Osteocyte (in vitro differentiated cells): Measurements from ENCODE around the gene TCF3. TPM values are rescaled to one million over a fixed set of nuclear protein-coding genes. Genes with fewer than 3 reads are reported as not detected.

Experiments used
- DNase-seq: peaks from one replicate; pipeline ENCODE4 v3.0.0; 2021; ENCODE audit warnings: mixed read lengths; ENCODE audit not compliant: unreplicated experiment; ENCODE audit errors: extremely low spot score
- H3K27ac Mint-ChIP-seq: one replicate; pipeline ENCODE4 v1.8.0; 2021; ENCODE audit warnings: mild to moderate bottlenecking, mixed read lengths; ENCODE audit not compliant: unreplicated experiment
- H3K27me3 Mint-ChIP-seq: one replicate; pipeline ENCODE4 v1.8.0; 2021; ENCODE audit warnings: mixed read lengths; ENCODE audit not compliant: unreplicated experiment
- H3K36me3 Mint-ChIP-seq: one replicate; pipeline ENCODE4 v1.8.0; 2021; ENCODE audit warnings: mixed read lengths; ENCODE audit not compliant: unreplicated experiment
- H3K4me1 Mint-ChIP-seq: one replicate; pipeline ENCODE4 v1.8.0; 2021; ENCODE audit warnings: mixed read lengths; ENCODE audit not compliant: unreplicated experiment
- H3K4me3 Mint-ChIP-seq: one replicate; pipeline ENCODE4 v1.8.0; 2021; ENCODE audit warnings: mild to moderate bottlenecking, moderate library complexity, mixed read lengths; ENCODE audit not compliant: unreplicated experiment
- H3K9me3 Mint-ChIP-seq: one replicate; pipeline ENCODE4 v1.8.0; 2021; ENCODE audit warnings: mixed read lengths; ENCODE audit not compliant: unreplicated experiment
- total RNA-seq: library from RNA; stranded (reverse); gene quantifications from 2 replicates; pipeline ENCODE4 v1.2.1, GENCODE V29; 2021
- TF ChIP-seq, protein P1 (sequence below): fragments of 200-600 bp; sonication (generic); IDR thresholded peaks from 2 replicates; pipeline ENCODE4 v1.5.0; 2021; ENCODE audit warnings: antibody characterized with exemption, mild to moderate bottlenecking, moderate library complexity

The TCF3 gene
- total RNA-seq, 1 donor from 2014 or later = 180 TPM

DNA sequence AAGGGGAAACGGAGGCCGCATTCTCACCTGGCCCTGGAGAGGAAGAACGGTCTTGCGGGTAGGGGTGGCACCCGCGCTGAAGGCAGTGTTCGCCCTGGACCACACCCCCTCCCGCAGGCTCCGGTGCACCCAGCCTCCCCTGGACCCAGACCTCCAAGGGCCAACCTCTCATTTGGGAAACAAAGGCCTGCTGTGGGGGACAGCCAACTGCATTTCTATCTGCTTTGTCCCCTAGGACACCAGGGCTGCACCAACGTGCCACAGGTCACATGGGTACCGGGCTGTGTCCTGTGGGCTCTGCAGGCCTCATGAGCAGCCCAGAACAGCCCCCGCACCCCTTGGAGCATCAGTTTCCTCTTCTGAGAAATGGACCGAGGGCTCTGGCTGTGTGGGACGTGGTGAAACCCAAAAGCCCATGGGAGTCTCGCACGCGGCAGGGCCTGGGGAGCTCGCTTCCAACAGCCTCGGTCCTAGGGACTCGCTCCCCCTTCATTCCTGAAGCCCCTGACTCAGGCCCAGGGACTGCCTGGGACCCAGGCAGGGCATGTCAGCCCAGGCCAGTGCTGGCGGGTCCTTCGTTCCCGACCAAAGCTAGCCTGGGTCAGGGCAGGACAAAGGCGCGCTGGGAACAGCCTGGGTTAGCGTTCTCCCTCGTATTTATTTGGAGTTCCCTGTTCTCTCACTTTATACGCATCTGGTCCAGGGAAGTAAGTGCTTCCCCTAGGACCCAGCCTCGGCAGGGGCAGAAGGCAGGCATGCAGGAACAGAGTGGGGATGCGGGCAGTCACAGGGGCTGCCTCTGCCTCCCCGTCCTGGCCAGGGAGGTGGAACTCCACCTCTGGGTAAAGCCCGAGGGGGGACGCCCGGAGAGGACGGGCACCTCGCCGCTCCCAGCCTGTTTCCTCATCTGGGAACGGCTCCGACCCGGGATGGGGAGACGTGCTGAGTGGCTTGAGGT, 4.6 kb downstream of the TCF3 start:
- Mint-ChIP-seq H3K27ac (no peak overlapping the region), H3K36me3 (peaks cover 15% of the 10 kb centered on the region), H3K9me3 (no peaks in the 10 kb centered on the region), H3K27me3 (no peaks in the 10 kb centered on the region), H3K4me3 (no peak overlapping the region), H3K4me1 (peaks cover 18% of the 10 kb centered on the region)
- DNase-seq = no peak
- TF ChIP-seq, protein P1, sequence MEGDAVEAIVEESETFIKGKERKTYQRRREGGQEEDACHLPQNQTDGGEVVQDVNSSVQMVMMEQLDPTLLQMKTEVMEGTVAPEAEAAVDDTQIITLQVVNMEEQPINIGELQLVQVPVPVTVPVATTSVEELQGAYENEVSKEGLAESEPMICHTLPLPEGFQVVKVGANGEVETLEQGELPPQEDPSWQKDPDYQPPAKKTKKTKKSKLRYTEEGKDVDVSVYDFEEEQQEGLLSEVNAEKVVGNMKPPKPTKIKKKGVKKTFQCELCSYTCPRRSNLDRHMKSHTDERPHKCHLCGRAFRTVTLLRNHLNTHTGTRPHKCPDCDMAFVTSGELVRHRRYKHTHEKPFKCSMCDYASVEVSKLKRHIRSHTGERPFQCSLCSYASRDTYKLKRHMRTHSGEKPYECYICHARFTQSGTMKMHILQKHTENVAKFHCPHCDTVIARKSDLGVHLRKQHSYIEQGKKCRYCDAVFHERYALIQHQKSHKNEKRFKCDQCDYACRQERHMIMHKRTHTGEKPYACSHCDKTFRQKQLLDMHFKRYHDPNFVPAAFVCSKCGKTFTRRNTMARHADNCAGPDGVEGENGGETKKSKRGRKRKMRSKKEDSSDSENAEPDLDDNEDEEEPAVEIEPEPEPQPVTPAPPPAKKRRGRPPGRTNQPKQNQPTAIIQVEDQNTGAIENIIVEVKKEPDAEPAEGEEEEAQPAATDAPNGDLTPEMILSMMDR = no peak

DNA sequence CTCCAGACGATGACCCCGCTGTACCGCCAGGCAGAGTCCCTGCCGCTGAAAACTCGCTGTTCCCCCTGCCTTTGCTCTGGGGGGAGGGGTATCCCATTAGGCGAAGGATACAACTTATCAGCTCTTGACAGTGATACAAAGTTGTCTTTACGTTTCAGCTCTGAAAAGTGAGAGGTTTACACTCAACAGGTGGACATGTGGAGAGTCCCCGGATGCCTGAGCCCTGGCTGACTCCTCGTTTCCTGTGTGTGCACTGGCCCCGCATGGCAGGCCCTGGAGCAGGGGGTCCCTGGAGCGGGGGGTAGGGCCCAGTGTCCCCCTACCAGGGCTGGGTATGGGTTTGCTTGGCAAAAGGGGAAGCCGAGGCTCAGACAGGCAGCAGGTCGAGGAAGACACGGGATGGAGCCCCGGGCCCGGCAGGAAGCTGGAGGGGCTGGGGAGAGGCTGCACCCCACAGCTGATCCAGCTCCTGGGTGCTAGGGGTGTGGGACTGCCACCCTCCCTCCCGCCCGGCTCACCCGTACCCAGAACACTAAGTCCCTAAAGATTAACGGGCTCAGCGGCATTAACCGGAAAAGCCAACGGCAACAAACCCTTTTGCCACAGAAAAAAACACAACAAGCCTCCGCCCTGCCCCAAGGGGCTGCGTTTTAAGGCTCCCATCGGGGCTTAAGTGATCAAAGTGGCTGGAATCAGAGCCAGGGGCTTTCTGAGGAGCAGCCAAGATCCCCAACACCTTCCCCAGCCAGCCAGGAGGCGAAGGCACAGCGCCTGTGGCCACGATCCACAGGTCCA, 5.6 kb downstream of the TCF3 start:
- peaks cover 18% of the 10 kb centered on the region for H3K4me1 Mint-ChIP-seq
- no peak overlapping the region for H3K27ac Mint-ChIP-seq
- TF ChIP-seq, protein P1 = no peak
- DNase-seq = no peak
- H3K36me3 Mint-ChIP-seq = peaks cover 19% of the 10 kb centered on the region
- no peaks in the 10 kb centered on the region for H3K27me3 Mint-ChIP-seq
- H3K9me3 Mint-ChIP-seq = no peaks in the 10 kb centered on the region
- no peak overlapping the region for H3K4me3 Mint-ChIP-seq

DNA sequence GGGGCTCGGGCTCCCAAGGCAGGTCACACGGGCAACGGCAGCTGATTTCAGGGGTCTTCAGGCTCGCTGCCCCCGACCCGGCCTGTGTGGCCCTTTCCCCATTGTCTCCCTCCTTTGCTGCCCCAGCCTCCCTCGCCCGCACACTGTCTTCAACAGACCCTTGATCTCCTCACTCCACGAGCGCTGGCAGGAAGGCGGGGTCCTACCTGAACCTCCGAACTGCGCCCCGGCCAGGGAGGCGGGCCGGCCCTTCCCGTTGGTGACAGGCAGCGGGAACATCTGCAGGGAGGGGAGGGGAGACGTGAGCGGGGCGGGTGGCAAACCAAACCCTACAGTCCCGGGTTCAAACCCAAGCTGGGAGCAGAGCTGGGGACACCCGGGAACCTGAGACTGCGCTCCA, 6.3 kb downstream of the TCF3 start:
- Mint-ChIP-seq H3K4me3 (no peak overlapping the region), H3K36me3 (peaks cover 19% of the 10 kb centered on the region), H3K9me3 (no peaks in the 10 kb centered on the region), H3K27me3 (no peaks in the 10 kb centered on the region), H3K4me1 (peaks cover 18% of the 10 kb centered on the region), H3K27ac (no peak overlapping the region)
- DNase-seq = no peak
- TF ChIP-seq, protein P1 = no peak

- no peak overlapping the region for H3K27ac Mint-ChIP-seq
Observed at GRCh38 chr19:1645299-1645698, 7.1 kb downstream of the TCF3 start.

More at GRCh38 chr19:1645299-1645698, 7.1 kb downstream of the TCF3 start:
- no peak overlapping the region for H3K4me3 Mint-ChIP-seq
- peaks cover 11% of the 10 kb centered on the region for H3K4me1 Mint-ChIP-seq
- TF ChIP-seq, protein P1 = no peak
- H3K27me3 Mint-ChIP-seq = no peaks in the 10 kb centered on the region
- H3K36me3 Mint-ChIP-seq = peaks cover 20% of the 10 kb centered on the region
- no peak for DNase-seq
- H3K9me3 Mint-ChIP-seq = no peaks in the 10 kb centered on the region
